ENCODE measurements around the gene HOXA2. TPM values are rescaled to one million over a fixed set of nuclear protein-coding genes. Genes with fewer than 3 reads are reported as not detected.

The HOXA2 gene
- total and polyA plus RNA-seq, 2 of the 8 experiments (the other 6 are each of a cell fraction or from before 2014, with no cell fraction given): not detected

DNA sequence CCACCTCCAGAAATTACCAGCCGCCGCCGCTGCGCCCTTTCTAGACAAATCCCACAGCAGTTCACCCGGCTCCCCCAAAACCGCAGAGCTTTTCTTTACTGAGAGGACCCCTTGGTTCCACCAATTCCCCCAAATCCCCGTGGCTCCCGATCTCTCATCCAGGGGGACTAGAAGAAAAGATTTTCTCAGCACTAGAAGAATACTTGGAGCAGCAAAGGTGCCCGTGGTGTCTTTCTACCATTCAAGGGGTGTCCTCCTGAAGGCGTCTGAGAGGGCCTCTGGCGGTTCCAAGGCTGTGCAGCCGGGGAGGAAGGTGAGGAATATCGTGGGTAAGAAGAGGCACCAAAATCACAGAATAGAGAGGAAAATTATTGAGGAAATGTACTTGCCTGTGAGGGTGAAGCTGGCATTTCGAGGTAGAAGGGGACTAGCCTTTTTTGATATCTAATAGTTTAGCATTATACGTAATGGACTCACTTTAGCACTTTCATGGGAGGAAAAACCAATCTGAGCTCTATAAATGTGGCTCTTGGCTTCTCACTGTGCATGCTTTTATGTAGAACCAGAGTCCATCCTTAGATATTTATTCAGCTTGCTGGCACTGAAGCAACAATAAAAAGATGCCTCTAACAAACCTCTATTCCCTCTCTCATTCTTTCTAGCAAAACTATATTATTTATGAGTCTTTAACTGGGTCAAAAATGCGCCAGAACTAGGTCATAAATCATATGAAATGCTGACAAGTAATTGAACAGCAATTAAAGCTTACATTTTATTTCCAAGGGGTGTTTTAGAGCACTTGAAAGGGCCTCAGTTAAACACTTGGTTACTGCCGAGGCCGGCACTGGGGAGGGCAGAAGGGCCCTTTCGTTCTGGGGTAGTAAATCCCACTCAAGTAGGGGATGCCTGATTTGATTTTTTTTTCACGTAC, 13.8 kb upstream of the HOXA2 start (continued):
- TF ChIP-seq, protein P1, sequence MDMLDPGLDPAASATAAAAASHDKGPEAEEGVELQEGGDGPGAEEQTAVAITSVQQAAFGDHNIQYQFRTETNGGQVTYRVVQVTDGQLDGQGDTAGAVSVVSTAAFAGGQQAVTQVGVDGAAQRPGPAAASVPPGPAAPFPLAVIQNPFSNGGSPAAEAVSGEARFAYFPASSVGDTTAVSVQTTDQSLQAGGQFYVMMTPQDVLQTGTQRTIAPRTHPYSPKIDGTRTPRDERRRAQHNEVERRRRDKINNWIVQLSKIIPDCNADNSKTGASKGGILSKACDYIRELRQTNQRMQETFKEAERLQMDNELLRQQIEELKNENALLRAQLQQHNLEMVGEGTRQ (IDR thresholded peaks at IDR 0.05; ENCODE audit: low read length): no peak
- no peak for TF ChIP-seq CEBPB (IDR thresholded peaks at IDR 0.05; ENCODE audit: low read depth, low read length)
